ENCODE data around the gene CD93.

The CD93 gene

DNA sequence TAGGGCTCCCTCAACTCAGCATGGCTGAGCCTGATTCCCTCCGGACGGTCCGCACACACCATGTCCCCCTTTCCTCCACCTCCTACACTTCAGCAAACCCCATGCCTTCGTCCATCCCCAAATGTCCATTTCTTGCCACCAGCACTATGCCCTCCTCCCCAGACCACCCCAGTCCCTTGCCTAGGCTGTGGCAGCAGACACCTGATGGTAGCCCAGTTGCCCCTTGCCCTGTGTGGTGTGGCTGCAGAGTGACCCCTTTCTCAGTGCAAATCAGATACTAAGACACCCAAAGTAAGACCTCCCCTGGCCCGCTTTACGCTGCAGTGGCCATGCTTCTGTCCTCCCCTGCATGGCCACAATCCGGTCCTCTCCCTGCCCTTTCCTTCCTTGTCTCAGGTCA lies 34.1 kb upstream of the CD93 start:
- TF ChIP-seq, protein P1, sequence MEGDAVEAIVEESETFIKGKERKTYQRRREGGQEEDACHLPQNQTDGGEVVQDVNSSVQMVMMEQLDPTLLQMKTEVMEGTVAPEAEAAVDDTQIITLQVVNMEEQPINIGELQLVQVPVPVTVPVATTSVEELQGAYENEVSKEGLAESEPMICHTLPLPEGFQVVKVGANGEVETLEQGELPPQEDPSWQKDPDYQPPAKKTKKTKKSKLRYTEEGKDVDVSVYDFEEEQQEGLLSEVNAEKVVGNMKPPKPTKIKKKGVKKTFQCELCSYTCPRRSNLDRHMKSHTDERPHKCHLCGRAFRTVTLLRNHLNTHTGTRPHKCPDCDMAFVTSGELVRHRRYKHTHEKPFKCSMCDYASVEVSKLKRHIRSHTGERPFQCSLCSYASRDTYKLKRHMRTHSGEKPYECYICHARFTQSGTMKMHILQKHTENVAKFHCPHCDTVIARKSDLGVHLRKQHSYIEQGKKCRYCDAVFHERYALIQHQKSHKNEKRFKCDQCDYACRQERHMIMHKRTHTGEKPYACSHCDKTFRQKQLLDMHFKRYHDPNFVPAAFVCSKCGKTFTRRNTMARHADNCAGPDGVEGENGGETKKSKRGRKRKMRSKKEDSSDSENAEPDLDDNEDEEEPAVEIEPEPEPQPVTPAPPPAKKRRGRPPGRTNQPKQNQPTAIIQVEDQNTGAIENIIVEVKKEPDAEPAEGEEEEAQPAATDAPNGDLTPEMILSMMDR (IDR thresholded peaks at IDR 0.05; ENCODE audit: control insufficient read depth, extremely low read depth, insufficient read depth), result no peak
- no peak overlapping the region for H3K4me3 ChIP-seq (ENCODE audit: low read depth, low read length)
- DNase-seq (ENCODE audit: low read depth), result no peak

DNA sequence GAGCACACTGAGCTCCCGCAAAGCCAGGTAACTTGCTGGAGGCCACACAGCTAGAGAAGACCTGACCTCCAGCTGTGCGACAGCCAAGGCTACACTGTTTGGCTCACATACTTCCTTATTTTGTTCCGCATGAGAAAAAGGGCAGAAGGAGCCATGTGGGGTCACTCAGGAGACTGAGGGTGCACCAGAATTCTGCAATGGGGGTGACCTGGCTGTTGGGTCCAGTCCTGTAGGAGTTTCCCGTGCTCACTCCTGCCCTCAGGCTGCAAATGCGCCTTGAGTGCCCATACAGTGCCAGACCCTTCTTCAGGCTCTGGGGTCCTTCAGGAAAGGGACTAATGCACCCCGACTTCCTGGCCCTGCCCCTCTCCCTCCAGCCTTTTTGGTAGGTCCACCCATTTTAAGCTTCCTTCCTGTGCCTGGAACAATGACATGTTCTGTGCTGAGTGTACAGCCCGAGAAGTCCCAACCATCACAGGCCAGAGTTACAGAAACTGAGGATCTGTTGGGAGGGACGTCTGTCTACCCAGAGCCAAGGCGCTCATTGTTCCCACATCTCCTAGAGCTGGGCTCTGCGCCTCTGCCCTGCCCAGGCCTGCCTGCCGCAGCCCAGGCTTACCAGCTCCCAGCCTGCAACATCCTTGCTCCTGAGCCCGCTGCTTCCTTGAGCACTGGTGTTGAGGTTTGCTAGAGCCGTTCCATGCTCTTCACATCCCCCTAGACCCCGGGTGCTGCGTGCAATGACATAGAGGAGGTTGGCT lies 33.5 kb upstream of the CD93 start:
- TF ChIP-seq, protein P1 (IDR thresholded peaks at IDR 0.05; ENCODE audit: control insufficient read depth, extremely low read depth, insufficient read depth), result no peak
- no peak overlapping the region for H3K4me3 ChIP-seq (ENCODE audit: low read depth, low read length)
- no peak for DNase-seq (ENCODE audit: low read depth)

DNA sequence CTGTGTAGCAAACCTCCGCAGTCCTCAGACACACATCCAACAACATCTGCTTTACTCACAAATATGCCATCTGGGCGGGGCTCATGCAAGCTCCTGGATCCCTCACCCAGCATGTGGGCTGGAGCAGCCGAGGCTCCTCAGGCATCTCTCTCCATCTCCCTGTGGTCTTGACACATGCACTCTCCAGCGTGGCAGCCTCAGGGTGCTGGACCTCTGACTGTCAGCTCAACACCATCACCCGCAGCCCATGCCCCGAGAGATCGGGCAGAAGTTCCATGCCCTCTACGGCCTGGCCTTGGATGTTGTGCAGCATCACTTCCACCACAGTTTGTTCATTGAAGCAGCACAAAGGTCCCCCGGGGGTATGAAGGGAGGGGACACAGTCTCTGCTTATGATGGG lies 32.6 kb upstream of the CD93 start:
- H3K4me3 ChIP-seq (ENCODE audit: low read depth, low read length), result no peak overlapping the region
- DNase-seq (ENCODE audit: low read depth), result no peak
- TF ChIP-seq, protein P1 (IDR thresholded peaks at IDR 0.05; ENCODE audit: control insufficient read depth, extremely low read depth, insufficient read depth), result no peak

DNA sequence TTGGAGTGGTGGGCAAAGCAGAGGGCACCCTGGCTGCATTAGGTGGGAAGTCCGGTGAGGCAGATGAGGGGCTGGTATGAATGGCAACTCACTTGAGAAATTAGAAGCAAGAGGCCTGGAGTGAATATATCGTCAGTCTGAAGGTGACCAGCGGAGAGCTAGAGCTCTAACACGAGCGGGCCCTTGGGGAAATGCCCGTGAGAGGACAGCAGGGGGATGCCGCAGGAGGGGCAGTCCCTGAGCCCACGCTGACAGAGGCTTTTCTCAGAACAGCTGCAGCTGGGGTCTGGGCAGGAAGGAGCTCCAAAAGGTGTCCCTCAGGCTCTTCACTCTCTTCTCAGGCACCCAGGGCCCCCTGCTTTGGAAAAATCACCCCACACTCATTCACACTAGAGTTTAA lies 32.0 kb upstream of the CD93 start:
- H3K4me3 ChIP-seq (ENCODE audit: low read depth, low read length), result no peak overlapping the region
- no peak for DNase-seq (ENCODE audit: low read depth)
- TF ChIP-seq, protein P1 (IDR thresholded peaks at IDR 0.05; ENCODE audit: control insufficient read depth, extremely low read depth, insufficient read depth), result no peak

DNA sequence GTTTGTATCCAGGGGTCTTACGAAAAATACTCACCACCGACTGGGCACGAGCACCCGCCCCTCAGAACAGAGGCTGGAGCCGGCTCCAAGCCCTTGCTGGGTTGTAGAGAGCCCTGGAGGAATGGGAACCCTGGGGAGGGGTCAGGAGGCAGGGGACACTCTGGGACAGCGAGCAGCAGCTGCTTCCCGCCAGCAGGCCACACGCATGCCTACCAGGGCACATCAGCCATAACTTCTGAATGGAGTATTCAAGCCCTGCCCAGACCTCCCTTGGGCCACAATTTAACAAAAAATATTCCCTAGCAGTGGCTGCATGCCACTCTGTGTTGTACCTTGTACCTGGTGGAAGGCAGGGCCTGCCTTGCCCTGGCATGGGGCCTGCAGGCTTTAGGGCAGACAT lies 31.6 kb upstream of the CD93 start:
- DNase-seq (ENCODE audit: low read depth), result no peak
- no peak overlapping the region for H3K4me3 ChIP-seq (ENCODE audit: low read depth, low read length)
- TF ChIP-seq, protein P1 (IDR thresholded peaks at IDR 0.05; ENCODE audit: control insufficient read depth, extremely low read depth, insufficient read depth), result no peak

DNA sequence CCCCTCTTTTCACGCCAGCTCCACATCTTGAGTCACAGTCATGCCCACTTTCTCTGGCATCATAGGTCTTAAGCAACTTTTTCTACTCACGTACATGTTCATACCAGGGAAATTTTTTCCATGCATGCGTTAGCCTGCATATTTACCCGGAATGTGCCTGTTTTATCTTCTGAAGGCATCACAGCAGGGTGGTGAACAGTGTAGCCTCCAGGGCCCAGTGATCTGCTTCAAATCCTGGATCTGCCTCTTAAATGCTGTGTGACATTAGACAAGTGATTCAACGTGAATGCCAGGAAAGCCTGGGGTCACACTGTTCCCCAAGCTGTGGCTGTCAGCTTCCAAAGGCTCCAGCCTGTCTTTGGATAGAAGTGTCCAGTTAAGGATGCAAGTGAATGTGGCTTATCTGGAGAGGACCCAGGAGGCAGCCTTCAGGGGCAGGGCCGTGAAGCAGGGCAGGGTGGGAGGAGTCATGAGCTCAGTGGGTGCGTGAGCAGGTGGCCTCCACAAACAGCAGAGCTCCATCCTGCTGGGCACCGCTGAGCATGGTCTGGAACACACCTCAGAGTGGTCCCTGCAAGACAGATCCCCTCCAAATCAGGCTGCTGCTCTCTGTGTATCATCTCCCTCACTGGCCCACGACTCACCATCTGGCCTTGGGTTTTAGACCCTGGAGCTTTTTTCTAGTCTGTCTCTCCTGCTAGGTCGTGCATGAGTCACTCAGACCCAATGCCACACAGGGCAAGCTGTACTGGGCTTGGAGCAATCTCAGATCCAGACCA lies 30.4 kb upstream of the CD93 start:
- no peak overlapping the region for H3K4me3 ChIP-seq (ENCODE audit: low read depth, low read length)
- TF ChIP-seq, protein P1 (IDR thresholded peaks at IDR 0.05; ENCODE audit: control insufficient read depth, extremely low read depth, insufficient read depth), result no peak

More for the DNA sequence above, 30.4 kb upstream of the CD93 start:
- no peak for DNase-seq (ENCODE audit: low read depth)
